Right lobe of liver (tissue), 4 donors: Measurements from ENCODE around the gene MUC13.

Source experiments
- POLR2A ChIP-seq: fragments of 450-650 bp; IDR thresholded peaks from one replicate; pipeline ENCODE4 v1.6.1; 2017; ENCODE audit warnings: antibody characterized with exemption, mild to moderate bottlenecking
- TF ChIP-seq, protein P1 (sequence below), 4 donors: fragments of 200-600 bp in 3 of 4; fragments of 450-650 bp in 1 of 4; IDR thresholded peaks; one replicate each; pipeline versions ENCODE4 v1.5.1 to v1.8.0; 2016 to 2022; ENCODE audit warnings: antibody characterized with exemption in 4 of 4, mild to moderate bottlenecking in 2 of 4
- donor health status: DM: no; HTN: no; CAD: no.
- donor health status: DM: no; HTN: no; CAD: no.
- donor health status: DM: no; HTN: yes; CAD: no.

DNA sequence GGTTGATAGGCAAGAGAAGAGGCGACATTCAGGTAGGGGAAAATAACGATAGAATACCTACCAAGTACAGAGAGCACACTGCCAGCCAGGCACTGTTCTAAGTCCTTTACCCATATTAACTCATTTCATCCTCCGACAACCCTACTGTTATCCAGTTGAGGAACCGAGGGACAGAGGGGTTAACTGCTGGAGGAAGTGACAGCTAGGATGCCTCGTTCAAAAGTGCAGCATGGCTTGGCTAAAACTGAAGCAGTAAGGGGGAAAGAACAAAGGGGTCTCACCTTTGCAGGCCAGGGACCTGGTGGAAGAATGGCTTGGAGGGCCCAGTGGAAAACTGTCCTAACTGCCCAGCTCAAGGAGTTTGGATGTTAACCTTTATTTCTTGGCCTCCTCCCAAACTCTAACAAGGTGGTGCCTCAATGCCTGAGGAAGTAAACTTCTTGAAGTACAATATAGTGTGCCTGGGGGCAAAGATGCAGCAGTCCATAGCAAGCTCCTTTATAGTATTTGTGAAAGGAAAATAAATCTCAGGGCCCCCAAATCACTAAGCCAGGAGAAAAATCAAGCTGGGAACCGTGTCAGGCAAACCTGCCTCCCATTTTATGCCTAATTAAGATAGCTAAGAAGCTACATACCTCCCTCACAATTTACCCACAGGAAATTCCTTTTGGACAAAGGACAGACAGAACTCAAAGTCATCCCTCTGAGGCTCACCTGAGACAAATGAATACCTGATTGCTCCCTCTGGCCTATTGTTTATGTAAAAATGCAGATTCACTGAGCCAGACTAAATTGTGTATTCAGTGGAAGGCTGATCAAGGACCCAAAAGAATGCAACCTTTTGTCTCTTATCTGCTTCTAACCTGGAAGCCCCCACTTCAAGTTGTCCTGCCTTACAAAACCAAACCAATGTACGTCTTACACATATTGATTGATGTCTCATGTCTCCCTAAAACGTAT is 45.8 kb downstream of the MUC13 start:
- TF ChIP-seq, protein P1, sequence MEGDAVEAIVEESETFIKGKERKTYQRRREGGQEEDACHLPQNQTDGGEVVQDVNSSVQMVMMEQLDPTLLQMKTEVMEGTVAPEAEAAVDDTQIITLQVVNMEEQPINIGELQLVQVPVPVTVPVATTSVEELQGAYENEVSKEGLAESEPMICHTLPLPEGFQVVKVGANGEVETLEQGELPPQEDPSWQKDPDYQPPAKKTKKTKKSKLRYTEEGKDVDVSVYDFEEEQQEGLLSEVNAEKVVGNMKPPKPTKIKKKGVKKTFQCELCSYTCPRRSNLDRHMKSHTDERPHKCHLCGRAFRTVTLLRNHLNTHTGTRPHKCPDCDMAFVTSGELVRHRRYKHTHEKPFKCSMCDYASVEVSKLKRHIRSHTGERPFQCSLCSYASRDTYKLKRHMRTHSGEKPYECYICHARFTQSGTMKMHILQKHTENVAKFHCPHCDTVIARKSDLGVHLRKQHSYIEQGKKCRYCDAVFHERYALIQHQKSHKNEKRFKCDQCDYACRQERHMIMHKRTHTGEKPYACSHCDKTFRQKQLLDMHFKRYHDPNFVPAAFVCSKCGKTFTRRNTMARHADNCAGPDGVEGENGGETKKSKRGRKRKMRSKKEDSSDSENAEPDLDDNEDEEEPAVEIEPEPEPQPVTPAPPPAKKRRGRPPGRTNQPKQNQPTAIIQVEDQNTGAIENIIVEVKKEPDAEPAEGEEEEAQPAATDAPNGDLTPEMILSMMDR (IDR thresholded peaks at IDR 0.05): no peak
- no peak for TF ChIP-seq POLR2A
